Dermis microvascular lymphatic vessel endothelial cell (primary cell): ENCODE data around the gene DIPK2B. TPM values are rescaled to one million over a fixed set of nuclear protein-coding genes. Genes with fewer than 3 reads are reported as not detected.
A peak's percentile ranks its signal among the peaks of the same experiment; 100 is the strongest.

Source experiments
- DNase-seq, 2 donors: peaks; one replicate each; pipeline versions ENCODE4 v3.0.0 to v3.0.0-alpha.2; 2010; ENCODE audit warnings: low read depth in 2 of 2
- total RNA-seq: library from RNA; depleted of rRNA; stranded (reverse); fragments of >200 nt; gene quantifications from 2 replicates; pipeline ENCODE4 v1.2.1, GENCODE V29; 2014

Gene DIPK2B
- total RNA-seq, 1 donor from 2014 or later, result 57.9 TPM

- peak in 1 of 2 donors; percentile 27 for DNase-seq
Measured at GRCh38 chrX:45164021-45164621, 36.6 kb downstream of the DIPK2B start.

DNA sequence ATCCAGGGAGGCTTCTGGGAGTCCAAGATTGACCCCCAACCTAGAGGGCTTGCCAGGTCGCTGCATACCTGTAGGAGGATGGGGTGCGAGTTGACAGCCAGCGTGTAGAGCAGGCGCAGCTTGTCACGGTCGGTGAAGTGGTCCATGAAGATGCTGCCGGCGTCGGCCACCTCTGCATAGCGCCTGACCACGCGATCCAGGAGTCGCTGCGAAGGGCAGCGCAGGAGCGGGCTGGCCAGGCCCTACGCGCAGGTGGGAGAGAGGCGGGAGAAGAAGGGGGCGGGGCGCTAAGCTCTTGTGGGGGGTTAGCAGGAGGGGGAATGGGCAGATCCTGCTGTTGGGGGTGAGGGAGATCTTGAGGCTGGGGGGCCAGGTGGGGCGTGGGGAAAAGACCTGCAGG, 43.0 kb downstream of the DIPK2B start:
- no peak for DNase-seq

DNA sequence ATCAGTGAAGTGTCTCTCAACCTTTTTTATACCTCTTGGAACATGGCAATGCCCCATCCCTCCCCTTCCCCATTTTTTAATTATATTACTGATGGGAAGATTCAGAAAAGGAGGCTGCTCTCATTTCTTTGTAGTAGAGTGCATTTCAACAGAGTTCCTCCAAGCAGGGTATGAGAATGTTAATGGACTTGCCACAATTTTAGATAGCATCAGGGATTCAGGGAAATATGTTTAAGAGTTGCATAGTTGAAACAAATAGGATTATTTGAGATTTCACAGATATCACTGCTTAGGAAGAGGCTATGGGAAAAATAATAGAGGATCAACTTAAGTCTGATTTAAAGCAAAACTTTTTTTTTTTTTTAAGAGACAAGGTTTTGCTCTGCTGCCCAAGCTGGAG, 46.2 kb downstream of the DIPK2B start:
- DNase-seq, result no peak

- DNase-seq, result no peak
Measured at GRCh38 chrX:45154033-45154360, 46.7 kb downstream of the DIPK2B start.
